Hippocampal formation (tissue), 2 donors: ENCODE data around the gene TMEM120B.
A peak's percentile ranks its signal among the peaks of the same experiment; 100 is the strongest.
"Not testable (repeated sequence)": the region's sequence is repeated elsewhere in the genome, so short reads cannot be mapped to it uniquely, and the experiment has no call there.

Experiments
- DNase-seq, 2 donors: peaks; one replicate each; lab custom pipeline; 2025; lab: John Stamatoyannopoulos, UW

TMEM120B gene

DNA sequence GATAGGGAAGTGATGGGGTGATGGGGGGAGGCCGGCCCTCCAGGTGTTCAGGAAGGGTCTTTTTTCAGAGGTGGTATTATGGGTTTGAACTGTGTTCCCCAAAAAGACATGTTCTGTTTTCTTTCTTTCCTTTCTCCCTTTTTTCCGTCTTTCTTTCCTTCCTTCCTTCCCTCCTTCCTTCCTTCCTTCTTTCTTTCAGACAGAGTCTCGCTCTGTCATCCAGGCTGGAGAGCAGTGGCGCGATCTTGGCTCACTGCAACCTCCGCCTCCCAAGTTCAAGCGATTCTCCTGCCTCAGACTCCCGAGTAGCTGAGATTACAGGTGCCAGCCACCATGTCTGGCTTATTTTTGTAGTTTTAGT, 3.5 kb upstream of the TMEM120B start:
- DNase-seq = not testable (repeated sequence)

DNA sequence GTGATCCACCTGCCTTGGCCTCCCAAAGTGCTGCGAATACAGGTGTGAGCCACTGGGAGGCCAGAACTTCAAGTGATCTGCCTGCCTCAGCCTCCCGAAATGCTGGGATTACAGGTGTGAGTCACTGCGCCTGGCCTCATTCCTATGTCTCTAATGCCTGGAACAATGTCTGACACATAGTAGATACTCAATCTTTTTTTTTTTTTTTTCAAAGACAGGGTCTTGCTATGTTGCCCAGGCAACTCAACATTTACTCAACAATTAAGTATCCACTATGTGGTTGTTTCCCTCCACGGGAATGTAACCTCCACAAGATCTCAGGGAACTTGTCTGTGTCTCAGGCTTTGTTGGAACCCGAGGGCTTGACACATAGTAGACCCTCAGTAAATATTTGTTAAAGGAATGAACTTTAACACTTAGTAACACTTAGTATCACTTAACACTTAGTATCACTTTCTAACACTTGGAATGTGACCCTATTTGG, 3.0 kb upstream of the TMEM120B start:
- DNase-seq = no peak

DNA sequence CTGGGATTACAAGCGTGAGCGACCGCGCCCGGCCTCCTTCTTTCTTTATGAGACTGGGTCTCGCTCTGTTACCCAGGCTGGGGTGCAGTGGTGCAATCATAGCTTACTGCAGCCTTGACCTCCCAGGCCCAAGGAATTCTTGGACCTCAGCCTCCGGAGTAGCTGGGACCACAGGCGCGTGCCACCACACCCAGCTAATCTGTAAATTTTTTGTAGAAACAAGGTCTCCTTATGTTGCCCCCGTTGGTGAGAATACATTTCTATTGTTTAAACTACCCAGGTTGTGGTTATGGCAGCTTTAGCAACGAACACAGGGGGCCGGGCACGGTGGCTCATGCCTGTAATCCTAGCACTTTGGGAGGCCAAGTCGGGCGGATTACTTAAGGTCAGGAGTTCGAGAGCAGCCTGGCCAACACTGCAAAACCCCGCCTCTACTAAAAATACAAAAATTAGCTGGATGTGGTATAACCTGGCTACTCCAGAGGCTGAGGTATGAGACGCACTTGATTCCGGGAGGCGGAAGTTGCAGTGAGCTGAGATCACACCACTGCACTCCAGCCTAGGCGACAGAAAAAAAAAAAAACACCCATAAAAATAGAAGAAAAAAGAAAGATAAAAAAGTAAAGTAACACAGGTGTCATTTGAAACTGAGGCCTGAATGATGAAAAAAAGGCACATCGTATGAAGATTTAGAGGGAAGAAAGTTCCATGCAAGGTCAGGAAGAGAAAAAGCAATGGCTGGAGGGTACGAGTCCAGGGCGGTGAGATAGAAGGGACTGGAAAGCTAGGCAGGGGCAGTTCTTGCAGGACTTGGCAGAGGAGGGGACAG, 977 bp upstream of the TMEM120B start:
- no peak for DNase-seq

DNA sequence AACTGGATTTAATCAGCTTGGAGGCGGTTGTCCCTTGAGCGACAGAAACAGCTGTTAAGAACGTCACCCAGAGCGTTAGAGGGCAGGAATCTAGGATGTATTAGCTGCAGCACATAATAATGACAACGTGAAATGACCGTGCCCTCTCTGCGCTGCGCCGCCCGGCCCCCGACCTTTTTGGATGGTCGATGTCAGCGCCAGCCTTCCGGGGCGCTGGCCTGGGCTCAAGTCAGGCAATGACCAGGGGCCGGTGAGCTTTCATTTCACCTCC, 427 bp upstream of the TMEM120B start:
- peak in 1 of 2 donors; percentile 46 for DNase-seq

DNA sequence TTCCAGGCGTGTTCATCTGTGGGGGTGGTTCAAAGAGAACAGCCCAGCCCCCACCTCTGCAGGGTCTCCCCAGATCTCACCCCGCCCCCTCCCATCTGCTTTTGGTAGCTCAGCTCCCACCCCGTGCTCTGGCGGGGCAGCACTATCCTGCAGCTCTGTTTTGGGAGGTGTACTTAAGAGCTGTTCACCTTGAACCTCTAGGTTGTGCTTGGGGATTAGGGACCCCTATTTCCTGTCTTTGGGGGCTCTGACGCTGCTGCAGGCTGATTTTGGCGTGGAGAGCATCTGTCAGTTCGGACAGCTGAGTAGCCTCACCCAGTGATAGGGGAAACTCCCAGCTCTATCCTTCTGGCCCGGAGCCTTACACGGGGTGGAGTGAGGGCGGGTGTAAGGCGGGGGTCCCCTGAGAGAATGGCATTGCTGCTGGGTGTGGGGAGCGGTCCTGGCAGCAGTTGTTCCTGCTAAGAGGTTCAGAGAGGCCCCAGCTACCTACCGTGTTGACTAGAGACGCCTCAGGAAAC, 765 bp downstream of the TMEM120B start:
- no peak for DNase-seq

DNA sequence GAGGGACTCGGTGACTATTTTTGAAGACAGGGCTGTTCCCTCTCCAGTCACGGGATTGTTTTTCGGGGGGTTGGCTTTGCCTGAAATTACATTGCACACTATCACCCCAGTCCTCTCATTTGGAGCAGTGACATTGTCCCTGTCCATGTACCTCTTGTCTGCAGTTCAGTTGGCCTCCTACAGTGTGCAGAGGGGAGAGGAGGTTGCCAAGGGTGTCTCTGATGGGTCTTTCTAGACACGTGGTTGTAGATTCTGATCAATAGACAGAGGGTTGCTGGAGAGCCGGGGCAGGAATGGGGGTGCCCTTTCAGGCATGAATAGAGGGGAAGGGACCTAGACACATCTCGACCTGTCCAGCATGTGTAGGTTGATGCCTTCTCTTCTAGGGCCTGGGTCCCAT, 1.2 kb downstream of the TMEM120B start:
- DNase-seq = no peak

DNA sequence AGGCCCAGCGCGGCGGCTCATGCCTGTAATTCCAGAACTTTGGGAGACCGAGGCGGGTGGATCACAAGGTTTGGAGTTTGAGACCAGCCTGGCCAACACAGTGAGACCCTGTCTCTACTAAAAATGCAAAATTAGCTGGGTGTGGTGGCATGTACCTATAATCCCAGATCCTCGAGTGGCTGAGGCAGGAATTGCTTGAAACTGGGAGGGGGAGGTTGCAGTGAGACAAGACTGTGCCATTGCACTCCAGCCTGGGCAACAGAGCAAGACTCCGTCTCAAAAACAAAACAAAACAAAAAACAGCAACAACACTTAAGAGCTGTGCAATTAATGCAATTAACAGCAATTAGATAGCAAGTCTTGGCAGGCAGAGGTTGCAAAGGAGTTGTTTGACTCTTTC, 2.5 kb downstream of the TMEM120B start:
- DNase-seq = not testable (repeated sequence)

DNA sequence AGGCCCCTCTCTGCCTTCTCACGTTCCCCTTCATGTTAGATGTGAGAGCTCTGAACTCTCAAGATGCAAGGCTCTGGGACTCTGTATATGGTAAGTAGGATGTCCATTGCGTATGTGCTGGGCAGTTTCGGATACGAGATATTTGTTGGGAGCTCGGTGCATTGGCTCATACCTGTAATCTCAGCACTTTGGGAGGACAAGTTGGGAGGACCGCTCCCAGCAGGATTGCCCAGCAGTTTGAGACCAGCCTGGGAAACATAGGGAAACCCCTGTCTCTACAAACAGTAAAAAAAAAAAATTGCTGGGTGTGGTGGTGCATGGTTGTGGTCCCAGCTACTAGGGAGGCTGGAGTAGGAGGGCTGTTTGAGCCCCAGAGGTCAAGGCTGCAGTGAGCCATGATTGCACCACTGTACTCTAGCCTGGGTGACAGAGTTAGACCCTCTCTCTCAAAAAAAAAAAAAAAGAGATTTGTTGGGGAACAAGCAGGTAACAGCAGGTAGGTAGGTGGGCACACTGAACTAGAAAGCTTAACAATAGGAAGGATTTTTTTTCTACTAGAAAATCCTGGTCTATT, 3.4 kb downstream of the TMEM120B start:
- DNase-seq = no peak

DNA sequence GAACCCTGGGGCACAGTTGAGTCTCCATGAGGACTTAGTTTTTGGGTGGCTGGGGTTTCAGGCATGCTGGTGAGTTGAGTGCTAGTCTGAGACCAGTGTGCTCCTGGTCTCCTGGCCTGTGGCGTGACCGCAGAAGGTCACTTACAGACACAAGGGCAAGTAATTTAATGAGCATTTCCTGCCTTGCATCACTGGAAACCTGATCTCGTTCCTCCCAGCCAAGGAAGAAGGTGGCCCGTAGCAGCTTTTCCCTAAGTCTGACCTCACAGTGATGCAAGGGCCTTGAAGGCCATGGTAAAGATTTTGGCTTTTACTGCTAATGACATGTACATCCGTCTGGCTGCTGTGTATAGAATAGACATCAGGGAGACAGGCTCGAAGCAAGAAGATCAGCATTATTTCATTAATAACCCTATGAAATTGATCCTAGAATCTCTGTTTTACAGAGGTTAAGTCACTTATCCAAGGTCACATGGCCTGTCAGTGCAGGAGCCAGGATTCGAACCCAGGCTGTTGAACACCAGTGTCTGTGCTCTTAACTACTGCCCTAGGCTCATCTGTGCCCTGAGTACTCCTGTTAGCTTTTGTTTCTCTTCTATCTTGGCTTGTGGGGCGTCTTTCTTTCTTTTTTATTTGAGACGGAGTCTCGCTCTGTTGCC, 4.6 kb downstream of the TMEM120B start:
- DNase-seq = no peak

DNA sequence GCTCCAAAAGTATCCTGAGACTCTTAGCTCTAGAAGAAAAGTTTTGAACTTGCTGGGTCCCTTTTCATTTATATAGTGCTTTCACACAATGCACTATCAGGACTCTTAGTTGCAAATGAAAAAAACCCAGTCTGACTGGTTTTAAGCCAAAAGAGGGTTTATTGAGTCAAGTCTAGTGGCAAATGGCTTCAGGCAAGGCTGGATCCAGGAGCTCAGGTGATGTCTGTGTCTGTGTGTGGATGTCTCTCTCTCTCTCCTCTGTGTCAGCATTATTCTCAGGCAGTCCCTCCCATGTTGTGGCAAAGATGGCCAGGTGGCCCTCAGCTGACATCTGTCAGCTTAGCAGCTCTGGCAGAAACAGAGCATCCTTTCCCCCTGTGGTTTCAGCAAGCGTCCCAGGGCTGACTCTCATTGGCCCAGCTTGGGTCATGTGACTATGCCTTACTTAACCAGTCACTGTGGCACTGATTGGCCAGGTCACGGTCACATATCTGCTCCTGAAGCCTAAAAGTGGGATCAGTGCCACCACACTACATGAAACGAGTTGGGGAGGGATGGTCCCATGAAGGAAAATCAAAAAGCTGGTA, 6.2 kb downstream of the TMEM120B start:
- DNase-seq = no peak

DNA sequence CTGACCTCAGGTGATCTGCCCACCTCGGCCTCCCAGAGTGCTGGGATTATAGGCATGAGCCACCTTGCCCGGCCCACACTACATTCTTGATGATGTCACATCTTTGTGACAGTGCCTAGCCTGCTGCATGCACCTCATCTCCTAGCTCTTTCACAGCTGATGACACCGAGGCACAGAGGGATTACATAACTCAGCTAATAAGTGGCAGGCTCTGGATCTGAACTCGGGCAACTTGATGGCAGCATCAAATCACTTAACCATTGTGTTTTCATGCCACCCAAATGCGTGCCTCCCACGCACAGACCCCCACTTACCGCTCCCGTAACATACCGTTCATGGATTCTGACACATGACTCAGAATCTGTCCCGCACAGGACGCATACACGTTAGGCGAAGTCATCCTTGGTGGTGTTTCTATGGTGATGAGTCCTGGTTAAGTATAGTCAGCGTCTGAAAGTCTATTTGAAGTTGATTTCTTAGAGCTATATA, 7.4 kb downstream of the TMEM120B start:
- DNase-seq = no peak

DNA sequence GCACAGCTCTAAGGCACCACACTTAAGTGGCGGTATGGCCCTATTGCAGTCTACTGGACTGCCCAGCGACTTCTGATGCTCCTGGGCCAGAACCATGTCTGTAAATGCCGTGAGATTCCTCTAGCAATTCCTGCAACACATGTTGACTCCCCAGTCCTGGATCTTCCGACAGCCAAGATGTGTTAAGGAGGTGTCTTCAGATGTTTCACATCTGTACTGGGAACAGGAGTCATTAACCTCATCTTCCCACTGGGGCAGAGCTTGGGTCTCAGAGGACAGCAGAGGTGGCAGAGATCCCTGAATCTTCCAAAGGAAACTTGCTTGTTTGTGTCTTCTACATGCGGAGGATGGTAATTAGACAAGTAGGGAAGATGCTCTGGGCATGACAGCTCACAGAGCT, 8.2 kb downstream of the TMEM120B start:
- no peak for DNase-seq

DNA sequence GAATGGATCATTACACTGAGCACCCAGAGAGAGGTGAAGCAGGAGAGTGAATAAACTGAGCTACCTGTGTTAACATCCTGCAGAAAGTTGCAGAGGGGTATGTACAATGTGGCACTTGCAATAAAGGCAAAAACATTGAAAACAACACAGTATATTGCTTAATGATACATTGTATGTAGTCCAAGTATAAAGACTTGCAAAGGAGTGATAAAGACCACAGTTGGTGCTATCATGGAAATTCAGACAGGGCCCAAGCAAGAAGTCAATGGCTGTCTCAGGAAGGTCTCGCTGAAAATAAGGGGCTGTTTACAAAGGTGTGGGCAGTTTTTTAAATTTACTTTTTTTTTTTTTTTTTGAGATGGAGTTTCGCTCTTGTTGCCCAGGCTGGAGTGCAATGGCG, 10.0 kb downstream of the TMEM120B start:
- DNase-seq = no peak

DNA sequence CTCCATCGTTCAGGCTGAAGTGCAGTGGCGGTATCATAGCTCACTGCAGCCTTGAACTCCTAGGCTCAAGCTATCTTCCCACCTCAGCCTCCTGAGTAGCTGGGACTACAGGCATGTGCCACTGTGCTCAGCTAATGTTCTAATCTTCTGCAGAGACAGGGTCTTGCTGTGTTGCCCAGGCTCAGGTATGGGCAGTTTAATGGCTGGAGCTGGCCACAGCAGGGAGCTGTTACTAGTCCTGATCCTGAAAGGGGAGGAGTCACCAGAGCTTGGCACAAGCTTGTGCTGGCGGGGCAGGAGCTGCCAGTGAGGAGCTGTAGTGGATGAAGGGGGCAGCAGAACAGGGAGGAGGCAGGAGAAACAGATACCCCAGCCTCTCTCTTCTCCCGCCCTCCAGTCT, 10.6 kb downstream of the TMEM120B start:
- DNase-seq = no peak

DNA sequence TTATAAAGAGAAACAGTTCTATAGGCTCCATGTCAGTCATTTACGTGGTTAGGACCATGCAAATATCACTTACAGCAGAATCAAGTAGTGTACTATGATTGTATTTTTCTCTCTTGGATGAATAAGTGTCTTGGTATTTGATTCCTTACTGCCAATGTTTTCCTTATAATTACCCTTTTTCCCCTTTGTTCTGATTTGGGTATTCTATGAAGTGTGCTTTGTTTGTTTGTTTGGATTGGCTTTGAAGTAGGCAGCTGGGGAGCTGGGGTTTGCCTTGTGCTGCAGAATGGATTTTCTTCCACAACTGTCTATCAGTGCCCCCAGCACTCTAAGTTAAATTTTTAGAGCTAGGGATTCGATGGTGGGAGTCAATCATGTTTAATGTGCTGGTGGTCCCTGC, 12.4 kb downstream of the TMEM120B start:
- no peak for DNase-seq

DNA sequence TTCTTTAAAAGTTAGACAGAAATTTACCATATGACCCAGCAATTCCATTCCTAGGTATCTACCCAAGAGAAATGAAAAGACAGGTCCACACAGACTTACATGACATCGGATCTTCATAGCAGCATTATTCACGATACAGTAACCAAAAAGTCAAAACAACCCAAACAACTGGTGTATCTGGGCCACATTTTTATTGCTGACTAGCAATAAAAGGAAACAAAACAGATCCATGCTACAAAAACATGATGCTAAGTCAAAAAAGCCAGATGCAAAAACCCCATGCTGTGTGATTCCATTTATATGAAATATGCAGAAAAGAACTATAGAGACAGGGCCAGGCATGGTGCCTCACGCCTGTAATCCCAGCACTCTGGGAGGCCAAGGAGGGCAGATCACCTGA, 12.9 kb downstream of the TMEM120B start:
- DNase-seq = no peak

DNA sequence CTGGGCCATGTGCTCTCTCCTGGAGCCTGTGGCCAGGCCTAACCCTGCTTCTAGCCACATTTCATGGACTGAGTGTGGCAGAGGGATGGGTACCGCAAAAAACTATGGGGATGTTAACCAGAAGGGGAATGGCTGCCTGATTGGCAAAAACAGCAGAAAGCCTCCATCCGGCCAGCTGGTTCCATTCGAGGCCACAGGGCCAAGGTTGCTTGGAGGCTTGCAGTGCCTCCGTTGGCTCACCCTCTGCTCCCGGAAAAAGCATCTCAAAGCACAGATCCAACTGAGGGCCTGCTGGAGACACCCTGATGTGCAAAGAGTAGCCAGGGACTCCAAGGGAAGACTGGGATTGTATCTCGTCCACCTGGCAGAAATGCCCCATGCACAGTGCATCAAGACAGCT, 16.5 kb downstream of the TMEM120B start:
- no peak for DNase-seq

DNA sequence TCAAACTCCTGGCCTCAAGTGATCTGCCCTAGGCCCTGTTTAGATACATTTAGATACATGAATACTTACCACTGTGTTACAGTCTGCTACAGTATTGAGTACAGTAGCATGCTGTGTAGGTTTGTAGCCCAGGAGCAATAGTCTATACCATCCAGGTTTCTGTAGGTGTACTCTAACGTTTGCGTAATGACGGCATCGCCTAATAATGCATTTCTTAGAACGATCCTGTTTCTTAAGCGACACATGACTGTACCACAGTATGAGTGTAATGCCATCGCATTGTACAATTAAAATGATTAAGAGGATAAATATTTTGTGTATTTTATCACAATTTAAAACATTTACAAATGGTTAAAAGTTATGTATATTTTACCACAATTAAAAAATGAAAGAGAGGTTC, 18.9 kb downstream of the TMEM120B start:
- DNase-seq = no peak

DNA sequence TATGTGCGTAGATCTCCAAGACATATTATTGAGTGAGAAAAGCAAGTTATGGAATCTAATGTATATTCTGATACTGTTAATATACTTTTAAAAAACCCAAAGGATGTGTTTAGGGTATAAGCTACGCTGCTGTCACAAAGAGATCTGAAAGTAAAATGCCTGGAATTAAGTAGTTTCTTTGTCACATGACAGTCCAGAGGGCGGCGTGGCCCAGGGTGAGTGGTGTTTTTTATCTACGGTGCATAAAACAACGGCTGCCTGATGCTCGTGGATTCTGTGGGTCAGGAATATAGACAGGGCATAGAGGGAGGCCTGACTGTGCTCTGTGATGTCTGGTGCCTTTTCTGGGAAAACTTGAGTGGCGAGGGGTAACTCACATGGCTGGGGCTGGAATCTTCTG, 21.3 kb downstream of the TMEM120B start:
- no peak for DNase-seq

DNA sequence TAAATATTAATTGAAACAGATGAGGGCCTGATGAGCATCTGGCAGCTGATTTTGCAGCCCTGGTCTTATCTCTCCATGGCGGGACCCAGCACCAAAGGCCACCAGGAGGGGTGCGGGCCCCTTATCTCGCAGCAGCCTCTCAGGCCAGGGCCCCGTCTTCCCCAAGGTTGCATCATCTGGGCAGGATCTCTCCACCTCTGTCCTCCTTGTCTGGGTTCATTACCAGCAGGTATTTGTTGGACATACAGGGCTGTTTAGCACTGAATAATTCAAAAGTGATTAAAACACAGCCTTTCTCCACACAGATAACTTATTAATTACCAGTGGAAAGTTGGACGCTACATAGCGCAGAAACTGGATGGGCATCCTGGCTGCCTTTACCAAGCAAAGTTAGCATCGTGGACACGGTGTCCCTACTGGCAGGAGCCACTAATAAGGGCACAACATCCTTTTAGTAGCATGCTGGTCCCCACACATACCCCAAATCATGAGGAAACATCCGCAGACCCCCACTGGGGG, 25.8 kb downstream of the TMEM120B start:
- DNase-seq = no peak

DNA sequence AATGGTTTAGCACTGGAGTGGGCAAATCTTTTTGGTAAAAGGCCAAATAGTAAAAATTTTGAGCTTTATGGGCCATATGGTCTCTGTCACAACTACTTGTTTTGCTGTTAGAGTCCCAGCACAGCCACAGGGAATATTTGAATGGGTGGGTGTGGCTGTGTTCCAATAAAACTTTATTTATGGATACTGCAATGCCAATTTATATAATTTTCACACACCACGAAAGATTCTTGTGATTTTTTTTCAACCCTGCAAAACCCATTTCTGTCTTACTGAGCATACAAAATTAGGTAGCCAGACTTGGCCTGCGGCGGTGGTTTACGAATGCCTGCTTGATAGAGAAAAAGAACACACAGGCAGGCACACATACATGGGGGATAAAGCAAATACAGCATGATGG, 28.3 kb downstream of the TMEM120B start:
- DNase-seq = no peak

DNA sequence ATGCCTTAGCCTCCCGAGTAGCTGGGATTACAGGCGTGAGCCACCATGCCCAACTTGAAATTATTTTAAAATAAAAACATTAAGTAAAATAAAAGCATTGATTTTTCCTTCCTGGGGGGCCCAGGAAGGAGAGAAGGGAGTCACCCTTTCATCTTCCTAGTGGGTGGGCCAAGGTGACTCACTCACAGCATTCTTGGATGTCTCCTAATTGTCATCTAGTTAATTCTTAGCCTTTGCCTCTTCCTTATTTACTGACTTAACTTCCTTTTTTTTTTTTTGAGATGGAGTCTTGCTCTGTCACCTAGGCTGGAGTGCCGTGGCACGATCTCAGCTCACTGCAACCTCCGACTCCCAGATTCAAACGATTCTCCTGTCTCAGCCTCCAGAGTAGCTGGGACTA, 29.2 kb downstream of the TMEM120B start:
- DNase-seq = no peak
